Measurements from ENCODE around the gene CECR2. TPM values are rescaled to one million over a fixed set of nuclear protein-coding genes. Genes with fewer than 3 reads are reported as not detected.

Gene CECR2
- total RNA-seq, 1 experiment from 2014 or later, result 154 TPM

DNA sequence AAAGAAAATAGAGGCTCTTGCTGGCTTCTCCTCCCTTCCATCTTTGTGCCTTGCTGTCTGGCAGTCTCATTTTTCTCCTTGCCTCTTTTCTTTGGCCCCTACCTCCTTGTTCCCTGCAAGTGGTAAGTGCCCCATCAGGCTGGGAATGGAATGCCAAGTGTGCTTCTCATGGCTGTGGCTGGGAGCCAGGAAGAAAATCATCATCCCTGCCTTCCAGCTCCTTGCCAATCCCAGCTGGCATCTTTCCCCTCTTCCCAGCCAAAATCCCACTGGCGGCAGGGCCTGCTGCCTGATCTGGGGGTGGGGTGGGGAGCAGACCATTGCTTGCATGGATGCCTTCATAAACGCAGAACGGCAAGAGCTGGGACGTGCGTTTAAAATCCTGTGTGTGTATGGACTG lies 167.0 kb downstream of the CECR2 start:
- Mint-ChIP-seq H3K27me3 (ENCODE audit: low read depth) (no peaks in the 10 kb centered on the region), H3K27ac (peak overlapping the region in 2 of 3 experiments; percentile 82 to 86; a peak in 2 of 7 replicates), H3K36me3 (ENCODE audit: insufficient read depth in 1 of 3, low read depth in 3 of 3) (peaks cover 37 to 83% (median 61%) of the 10 kb centered on the region in 3 experiments; a peak in 6 of 7 replicates), H3K9me3 (no peaks in the 10 kb centered on the region), H3K4me1 (peaks cover 13 to 14% of the 10 kb centered on the region in 2 experiments), H3K4me3 (no peak overlapping the region)
- no peaks in the 10 kb centered on the region for H3K23me2 ChIP-seq (ENCODE audit: insufficient read length, low read depth, low read length, poor library complexity, severe bottlenecking)
- no peak overlapping the region for H3K4me2 ChIP-seq (ENCODE audit: insufficient read depth, insufficient read length, low read length)
- H2BK120ac ChIP-seq (ENCODE audit: low read depth, low read length, poor library complexity, severe bottlenecking), result no peak overlapping the region
- H3K56ac ChIP-seq (ENCODE audit: insufficient read length, low read depth, low read length), result no peak overlapping the region
- H3K4ac ChIP-seq (ENCODE audit: low read depth, low read length), result no peak overlapping the region
- H3K79me2 ChIP-seq (ENCODE audit: insufficient read depth, low read length), result no peaks in the 10 kb centered on the region
- TF ChIP-seq, protein P1, sequence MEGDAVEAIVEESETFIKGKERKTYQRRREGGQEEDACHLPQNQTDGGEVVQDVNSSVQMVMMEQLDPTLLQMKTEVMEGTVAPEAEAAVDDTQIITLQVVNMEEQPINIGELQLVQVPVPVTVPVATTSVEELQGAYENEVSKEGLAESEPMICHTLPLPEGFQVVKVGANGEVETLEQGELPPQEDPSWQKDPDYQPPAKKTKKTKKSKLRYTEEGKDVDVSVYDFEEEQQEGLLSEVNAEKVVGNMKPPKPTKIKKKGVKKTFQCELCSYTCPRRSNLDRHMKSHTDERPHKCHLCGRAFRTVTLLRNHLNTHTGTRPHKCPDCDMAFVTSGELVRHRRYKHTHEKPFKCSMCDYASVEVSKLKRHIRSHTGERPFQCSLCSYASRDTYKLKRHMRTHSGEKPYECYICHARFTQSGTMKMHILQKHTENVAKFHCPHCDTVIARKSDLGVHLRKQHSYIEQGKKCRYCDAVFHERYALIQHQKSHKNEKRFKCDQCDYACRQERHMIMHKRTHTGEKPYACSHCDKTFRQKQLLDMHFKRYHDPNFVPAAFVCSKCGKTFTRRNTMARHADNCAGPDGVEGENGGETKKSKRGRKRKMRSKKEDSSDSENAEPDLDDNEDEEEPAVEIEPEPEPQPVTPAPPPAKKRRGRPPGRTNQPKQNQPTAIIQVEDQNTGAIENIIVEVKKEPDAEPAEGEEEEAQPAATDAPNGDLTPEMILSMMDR (conservative IDR thresholded peaks at IDR 0.05), result no peak
- no peak overlapping the region for H3K27ac ChIP-seq (ENCODE audit: insufficient read length, low read depth, low read length)
- no peak overlapping the region for H2AK5ac ChIP-seq (ENCODE audit: insufficient read length, low read length)
- no peak overlapping the region for H2BK12ac ChIP-seq (ENCODE audit: insufficient read length, low read depth, low read length)
- H2AFZ ChIP-seq (ENCODE audit: low read length), result no peak overlapping the region
- no peak overlapping the region for H4K91ac ChIP-seq (ENCODE audit: insufficient read length, low read depth, low read length)
- H2BK5ac ChIP-seq (ENCODE audit: insufficient read length, low read length), result no peak overlapping the region
- H4K5ac ChIP-seq (ENCODE audit: insufficient read length, low read depth, low read length), result no peak overlapping the region
- no peaks in the 10 kb centered on the region for H3K27me3 ChIP-seq (ENCODE audit: insufficient read depth, low read length)
- H3K9me3 ChIP-seq (ENCODE audit: control insufficient read depth, low read depth, low read length), result no peaks in the 10 kb centered on the region
- no peak overlapping the region for H4K8ac ChIP-seq (replicated peaks; ENCODE audit: insufficient read length, low read depth, low read length)
- H3K4me1 ChIP-seq (ENCODE audit: insufficient read depth, low read length), result peaks cover 3% of the 10 kb centered on the region
- H4K20me1 ChIP-seq (ENCODE audit: control insufficient read depth, insufficient read depth, insufficient read length), result no peaks in the 10 kb centered on the region
- no peak overlapping the region for H3K18ac ChIP-seq (ENCODE audit: insufficient read length, low read depth, low read length)
- no peak overlapping the region for H2BK20ac ChIP-seq (ENCODE audit: low read depth, low read length, poor library complexity, severe bottlenecking)
- no peaks in the 10 kb centered on the region for H3K79me1 ChIP-seq (ENCODE audit: insufficient read depth, low read depth, low read length, poor library complexity, severe bottlenecking)
- DNase-seq, result no peak
- H2BK15ac ChIP-seq (ENCODE audit: low read depth, low read length), result no peak overlapping the region
- H3T11ph ChIP-seq (ENCODE audit: low read length), result no peak overlapping the region
- no peak overlapping the region for H3K9ac ChIP-seq (ENCODE audit: extremely low read depth, insufficient read length, low read length)
- H3K14ac ChIP-seq (ENCODE audit: insufficient read depth, low read length), result no peak overlapping the region
- H3K23ac ChIP-seq (ENCODE audit: insufficient read length, low read depth, low read length), result no peak overlapping the region
- no CpG with 5 or more reads among the region's 5 CpGs for WGBS (ENCODE audit: extremely low coverage, insufficient read length, low lambda C conversion rate)
